ENCODE measurements around the gene PYGL. TPM values are rescaled to one million over a fixed set of nuclear protein-coding genes. Genes with fewer than 3 reads are reported as not detected.

PYGL gene
- total RNA-seq, 1 experiment from 2014 or later: 23.0 TPM

GRCh38 chr14:50874757-50875156 lies 69.5 kb downstream of the PYGL start:
- CTCF ChIA-PET: interaction anchor here (0.5 kb wide), 1 partner anchor 515 kb away, joined by 3 read pairs; no protein-coding TSS in a partner anchor
- TF ChIP-seq REST (IDR thresholded peaks at IDR 0.05; ENCODE audit: insufficient read depth in 1 of 2, low read depth in 2 of 2, low read length in 1 of 2) (no peak), CTCF (IDR thresholded peaks at IDR 0.05) (no peak), SIN3A (IDR thresholded peaks at IDR 0.05; ENCODE audit: borderline replicate concordance, insufficient read depth, low read depth, low read length) (no peak), POLR2AphosphoS5 (IDR thresholded peaks at IDR 0.05; ENCODE audit: low read depth, low read length) (no peak), TCF7L2 (IDR thresholded peaks at IDR 0.05; ENCODE audit: low read depth, low read length) (no peak)
- ATAC-seq (no peak), DNase-seq (ENCODE audit: low read depth, low spot score) (no peak)
- in situ Hi-C loops (cut with HindIII; ENCODE audit: low pct_unique_long_range_greater_than_20kb, low sequenced_read_pairs) (no loop called here), intact Hi-C loops (cut with micrococcal nuclease; ENCODE audit: unreplicated experiment) (no loop called here)
- Histone ChIP-seq H3K4me1 (ENCODE audit: control insufficient read depth, insufficient read depth, low read length) (no peaks in the 10 kb centered on the region), H3K4me3 (ENCODE audit: low read depth in 2 of 2, low read length in 2 of 2) (no peak overlapping the region), H3K36me3 (ENCODE audit: control insufficient read depth, insufficient read depth, low read length) (no peaks in the 10 kb centered on the region), H3K27ac (ENCODE audit: low read length) (no peak overlapping the region), H3K27me3 (ENCODE audit: control insufficient read depth, insufficient read depth, low read length) (peaks cover 15% of the 10 kb centered on the region), H3K9me3 (ENCODE audit: control insufficient read depth, insufficient read depth, low read depth, low read length) (no peaks in the 10 kb centered on the region)
- no TSS peak for BruUV-seq (replicated peaks)
- POLR2A ChIA-PET: no interaction called here

- Histone ChIP-seq H3K4me3 (ENCODE audit: low read depth in 2 of 2, low read length in 2 of 2) (no peak within 1 kb of the TSS), H3K27me3 (ENCODE audit: control insufficient read depth, insufficient read depth, low read length) (peaks cover 18% of the 10 kb centered on the region), H3K9me3 (ENCODE audit: control insufficient read depth, insufficient read depth, low read depth, low read length) (no peaks in the 10 kb centered on the region), H3K4me1 (ENCODE audit: control insufficient read depth, insufficient read depth, low read length) (no peaks in the 10 kb centered on the region), H3K36me3 (ENCODE audit: control insufficient read depth, insufficient read depth, low read length) (no peaks in the 10 kb centered on the region), H3K27ac (ENCODE audit: low read length) (no peak within 1 kb of the TSS)
- TF ChIP-seq POLR2AphosphoS5 (IDR thresholded peaks at IDR 0.05; ENCODE audit: low read depth, low read length) (no peak), TCF7L2 (IDR thresholded peaks at IDR 0.05; ENCODE audit: low read depth, low read length) (no peak), SIN3A (IDR thresholded peaks at IDR 0.05; ENCODE audit: borderline replicate concordance, insufficient read depth, low read depth, low read length) (no peak), CTCF (IDR thresholded peaks at IDR 0.05) (no peak), REST (IDR thresholded peaks at IDR 0.05; ENCODE audit: insufficient read depth in 1 of 2, low read depth in 2 of 2, low read length in 1 of 2) (no peak)
- POLR2A ChIA-PET: no interaction called here
- intact Hi-C loops (cut with micrococcal nuclease; ENCODE audit: unreplicated experiment) (no loop called here), in situ Hi-C loops (cut with HindIII; ENCODE audit: low pct_unique_long_range_greater_than_20kb, low sequenced_read_pairs) (no loop called here)
- ATAC-seq (peak; percentile 60), DNase-seq (ENCODE audit: low read depth, low spot score) (no peak)
- BruUV-seq (replicated peaks): no TSS peak
- CTCF ChIA-PET: interaction anchor here (1.2 kb wide), 1 partner anchor 12 kb away, joined by 3 read pairs; no protein-coding TSS in a partner anchor
Measured at GRCh38 chr14:50871914-50872732, 72.2 kb downstream of the PYGL start, which contains the start of gene ABHD12B. TSS of gene ABHD12B (plus strand) at chr14:50872053. CDS start at chr14:50872175, 122 bp downstream.
